Lower leg skin (tissue), 4 donors: ENCODE measurements around the gene PPP1R15A. TPM values are rescaled to one million over a fixed set of nuclear protein-coding genes. Genes with fewer than 3 reads are reported as not detected.
"Not testable (repeated sequence)": the region's sequence is repeated elsewhere in the genome, so short reads cannot be mapped to it uniquely, and the experiment has no call there.

ENCODE experiments used
- DNase-seq, 2 donors: peaks; one replicate each; pipeline ENCODE4 v3.0.0-alpha.2; 2019; ENCODE audit warnings: low spot score in 2 of 2
- H3K4me3 ChIP-seq: fragments of 200-600 bp; sonication (generic); 2 replicates; pipeline ENCODE4 v1.5.1; 2017; ENCODE audit warnings: mild to moderate bottlenecking, low read depth; ENCODE audit not compliant: poor library complexity, severe bottlenecking
- CTCF ChIP-seq, 3 donors: fragments of 450-650 bp; IDR thresholded peaks; one replicate each; pipeline ENCODE4 v1.5.1; 2016; ENCODE audit warnings: antibody characterized with exemption in 3 of 3, mild to moderate bottlenecking in 3 of 3, moderate library complexity in 2 of 3
- POLR2A ChIP-seq, 2 donors: fragments of 450-650 bp; IDR thresholded peaks; one replicate each; pipeline ENCODE4 v1.6.1; 2016 to 2017; ENCODE audit warnings: antibody characterized with exemption in 2 of 2, mild to moderate bottlenecking in 1 of 2, moderate library complexity in 1 of 2
- WGBS, 2 donors: methylation state at CpG; one replicate each; pipeline ENCODE4 v1.1.5; 2018; 5-methylcytosine and 5-hydroxymethylcytosine counted together
- intact Hi-C: fragments of 100-400 bp; cut with DNase I; formaldehyde crosslinking; loops from one replicate; pipeline ENCODE4 v1.15.0; 2023; ENCODE audit warnings: low total_unique reads
- total RNA-seq, 4 donors: library from RNA; depleted of rRNA; stranded (reverse); fragments of >200 nt; gene quantifications; one replicate each; pipeline ENCODE4 v1.1.0, GENCODE V29; 2016

The PPP1R15A gene
- total RNA-seq, 4 donors from 2014 or later = 91.6 to 152 (median 97.5) TPM

GRCh38 chr19:48895226-48895625, 23.0 kb downstream of the PPP1R15A start:
- WGBS, 2 donors = 59 to 70% methylated on average over 19 to 21 of the region's 21 CpGs
- H3K4me3 ChIP-seq = no peak overlapping the region
- intact Hi-C loops = no loop called here
- TF ChIP-seq CTCF (IDR thresholded peaks at IDR 0.05) (no peak), POLR2A (IDR thresholded peaks at IDR 0.05) (no peak)
- no peak for DNase-seq

DNA sequence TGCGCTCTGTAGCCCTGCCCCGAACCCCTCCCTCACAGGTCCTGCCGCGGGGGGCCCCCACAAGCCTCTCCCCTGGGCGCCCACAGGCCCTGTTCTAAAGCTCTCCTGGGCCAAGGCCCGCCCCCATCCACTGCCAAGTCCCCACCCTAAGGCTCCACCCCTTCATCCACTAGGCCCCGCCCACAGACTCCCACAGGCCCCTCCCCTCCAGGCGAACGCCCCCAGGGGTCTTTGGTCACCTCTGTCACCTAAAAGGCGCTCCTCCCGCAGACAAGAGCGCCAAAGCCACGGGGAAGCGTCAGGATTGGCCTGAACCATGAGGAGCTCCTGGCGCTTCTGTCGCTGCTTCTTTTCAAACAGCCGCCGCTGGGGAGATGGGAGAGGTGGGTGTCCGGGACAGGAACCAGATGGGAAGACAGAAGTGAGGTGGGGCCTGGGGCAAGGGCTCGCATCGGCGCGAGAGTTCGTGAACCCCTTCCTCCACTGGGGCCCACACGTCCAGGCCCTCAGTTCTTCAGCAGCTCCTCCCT, 24.0 kb downstream of the PPP1R15A start:
- peak; percentile 46 to 91 for DNase-seq
- no peak for TF ChIP-seq CTCF (IDR thresholded peaks at IDR 0.05)
- no peak for TF ChIP-seq POLR2A (IDR thresholded peaks at IDR 0.05)
- H3K4me3 ChIP-seq = no peak overlapping the region
- intact Hi-C loops = no loop called here
- WGBS, 2 donors = 23 to 34% methylated on average over 25 of the region's 25 CpGs

DNA sequence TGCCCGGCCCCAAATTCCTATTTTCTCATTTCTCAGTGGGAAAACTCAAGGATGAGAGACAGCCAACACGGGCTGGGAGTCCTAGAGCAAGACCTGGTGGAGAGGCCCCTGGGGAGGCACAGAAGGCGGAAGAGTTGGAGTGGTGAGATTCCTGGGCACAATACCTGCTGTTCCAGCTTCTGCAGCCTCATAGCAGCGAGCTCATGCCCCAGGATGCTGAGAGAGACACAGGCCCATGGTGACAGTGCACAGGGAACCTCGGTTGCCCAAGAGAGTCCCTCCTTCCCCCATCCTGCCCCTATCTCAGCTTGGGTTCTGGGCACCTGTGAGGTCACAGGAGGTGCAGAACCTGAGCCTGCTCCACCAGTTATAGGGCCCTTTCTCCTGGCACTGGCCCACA, 25.0 kb downstream of the PPP1R15A start:
- intact Hi-C loops = no loop called here
- TF ChIP-seq POLR2A (IDR thresholded peaks at IDR 0.05) = no peak
- TF ChIP-seq CTCF (IDR thresholded peaks at IDR 0.05) = no peak
- no peak overlapping the region for H3K4me3 ChIP-seq
- no peak for DNase-seq
- WGBS, 2 donors = 80 to 83% methylated on average over 5 of the region's 5 CpGs

- H3K4me3 ChIP-seq, DNase-seq, intact Hi-C loops: not testable (repeated sequence)
- WGBS, 2 donors = 86 to 88% methylated on average over 11 of the region's 11 CpGs
Observed at GRCh38 chr19:48899386-48899749, 27.1 kb downstream of the PPP1R15A start.

DNA sequence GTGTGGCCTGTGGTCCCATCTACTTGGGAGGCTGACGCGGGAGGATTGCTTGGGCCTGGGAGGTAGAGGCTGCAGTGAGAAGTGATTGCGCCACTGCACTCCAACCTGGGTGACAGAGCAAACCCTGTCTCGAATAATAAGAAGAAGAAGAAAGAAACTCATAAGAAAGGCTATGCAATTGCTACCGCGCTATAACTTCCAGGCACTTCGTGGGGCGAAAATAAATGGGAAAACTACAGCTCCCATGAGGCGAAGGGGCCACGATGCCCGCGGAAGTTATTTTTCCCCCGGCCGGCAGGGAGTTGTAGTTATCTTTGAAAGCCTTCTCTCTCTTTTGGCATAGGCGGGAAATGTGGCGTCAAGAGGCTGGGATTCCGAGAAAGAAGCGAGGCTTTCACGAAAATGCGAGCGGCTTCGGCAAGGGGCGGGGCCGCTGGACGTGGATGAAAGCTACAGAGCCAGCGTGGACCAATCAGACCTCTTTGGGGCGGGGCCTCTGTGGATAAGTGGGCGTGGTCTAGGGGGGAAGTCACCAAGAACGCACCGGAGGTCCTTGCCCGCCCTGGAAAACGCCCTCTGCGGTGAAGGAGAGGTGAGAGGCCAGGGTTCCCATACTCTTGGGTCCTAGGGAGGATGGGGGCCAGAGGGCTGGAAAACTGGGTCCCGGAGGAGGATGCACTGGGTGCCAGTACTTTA, 27.7 kb downstream of the PPP1R15A start, which contains the start of gene NUCB1:
Gene NUCB1 (plus strand): TSS at position 532 of the 696 bp plus-strand sequence. CDS start 485 bp downstream, outside the sequence.
- TF ChIP-seq POLR2A (IDR thresholded peaks at IDR 0.05) = no peak
- TF ChIP-seq CTCF (IDR thresholded peaks at IDR 0.05) = peak in 1 of 3 donors; percentile 42
- DNase-seq = peak; percentile 99 to 100
- 7% methylated on average over 34 of the region's 34 CpGs for whole genome bisulfite sequencing, 2 donors
- intact Hi-C loops = no loop called here
- H3K4me3 ChIP-seq = peak within 1 kb of the TSS; percentile 53

DNA sequence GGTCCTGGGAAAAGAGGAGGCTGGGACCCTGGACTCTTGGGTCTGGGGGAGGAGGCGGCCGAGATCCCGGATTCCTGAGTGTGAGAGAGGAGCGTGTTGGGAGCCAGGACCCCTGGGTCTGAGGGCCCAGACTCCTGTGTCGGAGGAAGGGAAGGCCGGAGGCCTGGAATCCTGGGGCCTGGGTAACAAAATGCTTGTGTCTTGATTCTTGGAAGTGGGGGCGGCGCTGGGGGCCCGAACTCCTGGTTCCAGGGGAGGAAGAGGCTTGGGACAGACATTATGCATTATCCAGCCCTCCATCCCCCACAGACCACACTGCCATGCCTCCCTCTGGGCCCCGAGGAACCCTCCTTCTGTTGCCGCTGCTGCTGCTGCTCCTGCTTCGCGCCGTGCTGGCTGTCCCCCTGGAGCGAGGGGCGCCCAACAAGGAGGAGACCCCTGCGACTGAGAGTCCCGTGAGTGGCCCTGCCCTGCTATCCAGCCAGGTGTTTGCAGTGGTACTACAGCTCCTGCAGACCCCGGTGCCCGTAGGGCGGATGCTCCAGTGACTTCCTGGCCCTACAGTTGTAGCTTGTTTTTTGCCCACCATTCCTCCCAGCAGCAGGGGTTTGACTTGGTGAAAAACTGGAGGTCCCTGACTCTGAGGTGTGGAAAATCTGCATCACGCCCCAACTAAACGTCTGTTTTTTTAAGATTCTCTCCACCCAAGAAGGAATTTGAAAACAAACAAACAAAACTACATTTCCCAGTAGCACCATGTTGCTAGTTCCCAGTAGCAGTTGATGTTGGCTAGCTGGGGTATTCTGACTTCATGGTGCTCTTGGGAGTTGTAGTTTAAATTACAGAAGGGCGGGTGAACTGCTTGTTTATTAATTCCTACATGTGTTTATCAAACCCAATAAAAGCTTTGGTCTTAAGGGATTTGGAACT, 28.5 kb downstream of the PPP1R15A start:
- DNase-seq = peak in 1 of 2 donors; percentile 89
- peak overlapping the region; percentile 53 for H3K4me3 ChIP-seq
- 9 to 11% methylated on average over 18 to 24 of the region's 24 CpGs for WGBS, 2 donors
- TF ChIP-seq CTCF (IDR thresholded peaks at IDR 0.05) (no peak), POLR2A (IDR thresholded peaks at IDR 0.05) (no peak)
- intact Hi-C loops = no loop called here

DNA sequence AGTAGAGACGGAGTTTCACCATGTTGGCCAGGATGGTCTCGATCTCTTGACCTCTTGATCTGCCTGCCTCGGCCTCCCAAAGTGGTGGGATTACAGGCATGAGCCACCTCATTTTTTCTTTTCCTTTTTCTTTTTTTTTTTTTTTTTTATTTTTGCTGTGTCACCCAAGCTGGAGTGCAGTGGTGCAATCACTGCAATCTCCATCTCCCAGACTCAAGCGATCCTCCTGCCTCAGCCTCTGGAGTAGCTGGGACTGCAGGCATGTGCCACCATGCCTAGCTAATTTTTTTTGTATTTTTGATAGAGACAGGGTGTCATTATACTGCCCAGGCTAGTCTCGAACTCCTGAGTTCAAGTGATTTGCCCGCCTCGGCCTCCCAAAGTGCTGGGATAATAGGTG, 30.1 kb downstream of the PPP1R15A start:
- H3K4me3 ChIP-seq, intact Hi-C loops, DNase-seq: not testable (repeated sequence)
- WGBS, 2 donors = 97 to 99% methylated on average over 7 of the region's 7 CpGs

DNA sequence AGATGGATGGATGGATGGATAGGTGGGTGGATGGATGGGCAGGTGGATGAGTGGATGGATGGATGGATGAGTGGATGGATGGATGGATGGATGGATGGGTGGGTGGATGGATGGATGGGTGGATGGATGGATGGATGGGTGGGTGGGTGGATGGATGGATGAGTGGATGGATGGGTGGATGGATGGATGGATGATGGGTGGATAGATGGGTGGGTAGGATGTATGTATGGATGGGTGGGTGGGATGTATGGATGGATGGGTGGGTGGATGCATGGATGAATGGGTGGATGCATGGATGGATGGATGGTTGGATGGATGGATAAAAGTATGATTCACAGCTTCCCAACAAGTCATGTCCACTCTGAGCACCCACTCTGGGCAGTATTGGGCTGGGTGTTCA, 31.6 kb downstream of the PPP1R15A start:
- H3K4me3 ChIP-seq, intact Hi-C loops: not testable (repeated sequence)

More for the DNA sequence above, 31.6 kb downstream of the PPP1R15A start:
- DNase-seq = not testable (repeated sequence)
